GM18508 (cell line): Measurements from ENCODE around the gene SKA1.
"Not testable (repeated sequence)": the region's sequence is repeated elsewhere in the genome, so short reads cannot be mapped to it uniquely, and the experiment has no call there.

ENCODE experiments used
- ATAC-seq: cut with Tn5 transposase; IDR thresholded peaks from one replicate; pipeline ENCODE4 v1.9.1; 2021; ENCODE audit warnings: moderate number of reproducible peaks; ENCODE audit not compliant: insufficient read depth, unreplicated experiment

Gene SKA1

GRCh38 chr18:50388988-50389387, 14.1 kb downstream of the SKA1 start:
- ATAC-seq, result no peak

- ATAC-seq, result no peak
Measured at GRCh38 chr18:50393802-50394201, 19.0 kb downstream of the SKA1 start.

GRCh38 chr18:50395093-50395492, 20.2 kb downstream of the SKA1 start:
- ATAC-seq, result no peak

- no peak for ATAC-seq
Measured at GRCh38 chr18:50396005-50396660, 21.3 kb downstream of the SKA1 start.

GRCh38 chr18:50397023-50397422, 22.2 kb downstream of the SKA1 start:
- ATAC-seq, result no peak

GRCh38 chr18:50398099-50398498, 23.3 kb downstream of the SKA1 start:
- no peak for ATAC-seq

- ATAC-seq, result no peak
Measured at GRCh38 chr18:50398947-50399346, 24.1 kb downstream of the SKA1 start.

- ATAC-seq, result no peak
Measured at GRCh38 chr18:50399582-50399981, 24.7 kb downstream of the SKA1 start.

GRCh38 chr18:50400438-50400837, 25.6 kb downstream of the SKA1 start:
- ATAC-seq, result not testable (repeated sequence)

GRCh38 chr18:50401295-50401694, 26.4 kb downstream of the SKA1 start:
- ATAC-seq, result no peak

- ATAC-seq, result no peak
Measured at GRCh38 chr18:50401888-50402287, 27.0 kb downstream of the SKA1 start.

GRCh38 chr18:50404752-50405581, 30.1 kb downstream of the SKA1 start:
- not testable (repeated sequence) for ATAC-seq

- no peak for ATAC-seq
Measured at GRCh38 chr18:50405582-50406271, 30.9 kb downstream of the SKA1 start.

- ATAC-seq, result no peak
Measured at GRCh38 chr18:50409236-50409635, 34.4 kb downstream of the SKA1 start.

GRCh38 chr18:50410008-50410407, 35.2 kb downstream of the SKA1 start:
- no peak for ATAC-seq

- no peak for ATAC-seq
Measured at GRCh38 chr18:50410894-50411293, 36.0 kb downstream of the SKA1 start.

GRCh38 chr18:50416832-50417231, 42.0 kb downstream of the SKA1 start:
- ATAC-seq, result not testable (repeated sequence)

GRCh38 chr18:50417705-50418104, 42.9 kb downstream of the SKA1 start:
- not testable (repeated sequence) for ATAC-seq

- no peak for ATAC-seq
Measured at GRCh38 chr18:50418650-50419049, 43.8 kb downstream of the SKA1 start.

GRCh38 chr18:50422286-50422898, 47.5 kb downstream of the SKA1 start:
- no peak for ATAC-seq
